MM.1S (cell line): ENCODE data around the gene CEP170B.

Source experiments
- EZH2 ChIP-seq: fragments of 300-600 bp; sonication (generic); optimal IDR thresholded peaks from 2 replicates; pipeline ENCODE3; 2017; ENCODE audit warnings: low read depth, mild to moderate bottlenecking, antibody characterized with exemption, low read length, mixed read lengths
- EZH2phosphoT487 ChIP-seq: fragments of 300-600 bp; sonication (generic); IDR thresholded peaks from 2 replicates; pipeline ENCODE4 v1.6.1; 2018; ENCODE audit warnings: antibody characterized with exemption, low read length

- TF ChIP-seq EZH2: no peak
- TF ChIP-seq EZH2phosphoT487: no peak
These were observed 5.2 kb upstream of the CEP170B start for GRCh38 chr14:104859900-104860299.
